Liver (tissue), 9 donors: ENCODE measurements around the gene ATP11A. TPM values are rescaled to one million over a fixed set of nuclear protein-coding genes. Genes with fewer than 3 reads are reported as not detected.

Experiments
- DNase-seq: peaks from one replicate; pipeline ENCODE4 v3.0.0-alpha.2; 2017; ENCODE audit warnings: low spot score
- H3K27ac ChIP-seq, 2 donors: one replicate each; pipeline ENCODE4 v1.7.0; 2013; ENCODE audit warnings: inconsistent platforms in 2 of 2, low read length in 2 of 2, control low read depth in 1 of 2, low read depth in 1 of 2, mild to moderate bottlenecking in 1 of 2
- H3K27me3 ChIP-seq, 4 donors: one replicate each; pipeline versions ENCODE4 v1.6.1 to v1.7.0; 2013; ENCODE audit warnings: low read length in 3 of 4, inconsistent platforms in 1 of 4, mild to moderate bottlenecking in 1 of 4, moderate library complexity in 1 of 4; ENCODE audit not compliant: control insufficient read depth in 4 of 4, insufficient read depth in 4 of 4
- H3K36me3 ChIP-seq, 4 donors: one replicate each; pipeline versions ENCODE4 v1.6.1 to v1.7.0; 2013; ENCODE audit warnings: low read length in 3 of 4, mild to moderate bottlenecking in 3 of 4, low read depth in 1 of 4, moderate library complexity in 1 of 4; ENCODE audit not compliant: control insufficient read depth in 4 of 4, insufficient read depth in 3 of 4
- H3K4me1 ChIP-seq, 4 donors: one replicate each; pipeline versions ENCODE4 v1.6.1 to v1.7.0; 2013; ENCODE audit warnings: low read length in 3 of 4, mild to moderate bottlenecking in 3 of 4, moderate library complexity in 1 of 4; ENCODE audit not compliant: control insufficient read depth in 4 of 4, insufficient read depth in 4 of 4
- H3K4me3 ChIP-seq, 3 donors: one replicate each; pipeline versions ENCODE4 v1.6.1 to v1.7.0; 2013; ENCODE audit warnings: low read length in 3 of 3, control low read depth in 1 of 3, low read depth in 1 of 3, mild to moderate bottlenecking in 1 of 3
- H3K9ac ChIP-seq, 2 donors: one replicate each; pipeline ENCODE4 v1.7.0; 2013; ENCODE audit warnings: low read length in 2 of 2, mild to moderate bottlenecking in 2 of 2, moderate library complexity in 2 of 2, control low read depth in 1 of 2, low read depth in 1 of 2
- H3K9me3 ChIP-seq, 4 donors: one replicate each; pipeline versions ENCODE4 v1.6.1 to v1.7.0; 2013; ENCODE audit warnings: low read length in 3 of 4; ENCODE audit not compliant: control insufficient read depth in 4 of 4
- CTCF ChIP-seq: fragments of 150-350 bp; IDR thresholded peaks from 2 replicates; pipeline ENCODE4 v1.5.1; 2017; ENCODE audit warnings: improper control_type of control experiment, low read depth, low read length; ENCODE audit not compliant: missing input control
- EGR1 ChIP-seq, 2 donors: IDR thresholded peaks; 2 replicates each; pipeline ENCODE4 v1.6.1; 2016 to 2018; ENCODE audit warnings: antibody characterized with exemption in 2 of 2, low read depth in 2 of 2
- FOXA1 ChIP-seq: IDR thresholded peaks from 2 replicates; pipeline ENCODE4 v1.6.1; 2016; ENCODE audit warnings: antibody characterized with exemption
- HNF4A ChIP-seq, 2 donors: conservative IDR thresholded peaks; 2 replicates each; pipeline ENCODE4 v1.6.1; 2016; ENCODE audit warnings: antibody characterized with exemption in 2 of 2, mild to moderate bottlenecking in 2 of 2
- HNF4G ChIP-seq: IDR thresholded peaks from 2 replicates; pipeline ENCODE4 v1.6.1; 2016; ENCODE audit warnings: antibody characterized with exemption
- JUND ChIP-seq, 2 donors: IDR thresholded peaks; 2 replicates each; pipeline ENCODE4 v1.6.1; 2016; ENCODE audit warnings: antibody characterized with exemption in 2 of 2
- MAX ChIP-seq: IDR thresholded peaks from 2 replicates; pipeline ENCODE4 v1.6.1; 2016; ENCODE audit warnings: antibody characterized with exemption
- NR2F2 ChIP-seq: IDR thresholded peaks from 2 replicates; pipeline ENCODE4 v1.6.1; 2016; ENCODE audit warnings: antibody characterized with exemption
- RAD21 ChIP-seq, 2 donors: IDR thresholded peaks; 2 replicates each; pipeline ENCODE4 v1.6.1; 2016; ENCODE audit warnings: antibody characterized with exemption in 2 of 2, mild to moderate bottlenecking in 2 of 2
- REST ChIP-seq: IDR thresholded peaks from 2 replicates; pipeline ENCODE4 v1.6.1; 2016; ENCODE audit warnings: antibody characterized with exemption, mild to moderate bottlenecking
- SP1 ChIP-seq: IDR thresholded peaks from 2 replicates; pipeline ENCODE4 v1.6.1; 2018; ENCODE audit warnings: antibody characterized with exemption, mild to moderate bottlenecking
- TAF1 ChIP-seq: conservative IDR thresholded peaks from 2 replicates; pipeline ENCODE4 v1.6.1; 2016; ENCODE audit warnings: antibody characterized with exemption, mild to moderate bottlenecking
- YY1 ChIP-seq: IDR thresholded peaks from 2 replicates; pipeline ENCODE4 v1.6.1; 2016; ENCODE audit warnings: antibody characterized with exemption, mild to moderate bottlenecking
- whole genome bisulfite sequencing: extraction: QIAGEN DNeasy Blood & Tissue Kit; methylation state at CpG from one replicate; pipeline ENCODE4 v1.1.7; 2013; 5-methylcytosine and 5-hydroxymethylcytosine counted together
- polyA plus RNA-seq, 2 donors: library from polyadenylated mRNA; stranded (reverse) in 1 of 2; unstranded in 1 of 2; fragments of 200-250 nt in 1 of 2; fragments of >200 nt in 1 of 2; fragmentation: Nextera tagmentation in 1 of 2; extraction: Ambion mirVana in 1 of 2; gene quantifications; one replicate each; pipeline versions ENCODE4 v1.2.1 to v1.2.3, GENCODE V29; 2013 to 2015
- total RNA-seq, 2 donors: library from RNA; depleted of rRNA; stranded (reverse); fragments of >200 nt; gene quantifications; one replicate each; pipeline ENCODE4 v1.2.3, GENCODE V29; 2014
- TF ChIP-seq, protein P1 (sequence below): IDR thresholded peaks from 2 replicates; pipeline ENCODE4 v1.6.1; 2016; ENCODE audit warnings: antibody characterized with exemption
- donor health status: healthy.
- donor health status: healthy.
- donor health status: healthy.
- donor health status: healthy.
- donor health status: healthy.

ATP11A gene
- total and polyA plus RNA-seq, 4 donors = 8.7 to 27.9 (median 13.8) TPM

DNA sequence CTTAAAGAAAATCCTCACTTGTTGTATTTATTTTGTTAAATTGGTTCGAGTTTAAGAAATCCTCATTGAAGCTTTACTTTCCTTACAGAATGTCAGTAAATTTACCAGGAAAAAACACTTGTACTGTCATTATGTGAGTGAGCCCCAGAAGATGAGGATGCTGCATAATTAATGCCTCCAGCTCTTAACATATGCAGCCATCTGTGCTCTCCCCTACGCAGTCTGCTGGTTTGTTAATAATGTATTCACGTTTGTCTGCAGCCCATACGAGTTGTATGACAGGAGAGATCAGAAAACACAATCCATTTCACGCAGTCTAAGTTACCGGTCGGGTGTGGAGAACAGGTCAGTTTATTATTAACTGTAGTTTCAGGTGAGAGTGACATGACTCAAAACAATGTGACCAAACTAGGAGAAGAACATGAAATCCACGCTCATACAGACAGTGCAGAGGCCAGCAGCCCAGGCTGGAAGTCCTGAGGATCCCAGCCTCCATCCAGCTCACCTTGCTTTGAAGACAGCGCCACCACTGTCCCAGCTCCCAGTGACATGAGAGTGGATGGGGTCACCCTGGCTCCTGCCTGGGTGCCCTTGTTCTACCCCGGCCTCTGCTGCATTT is 19.8 kb upstream of the ATP11A start:
- Histone ChIP-seq H3K9me3 (no peaks in the 10 kb centered on the region), H3K27ac (no peak overlapping the region), H3K36me3 (no peaks in the 10 kb centered on the region), H3K4me3 (no peak overlapping the region), H3K4me1 (no peaks in the 10 kb centered on the region), H3K27me3 (no peaks in the 10 kb centered on the region), H3K9ac (no peak overlapping the region)
- TF ChIP-seq CTCF (no peak), TAF1 (no peak), MAX (no peak), RAD21 (IDR thresholded peaks at IDR 0.05) (no peak), EGR1 (IDR thresholded peaks at IDR 0.05; ENCODE audit: low read depth in 2 of 2) (no peak), JUND (IDR thresholded peaks at IDR 0.05) (no peak), FOXA1 (no peak), HNF4G (no peak)
- TF ChIP-seq, protein P1, sequence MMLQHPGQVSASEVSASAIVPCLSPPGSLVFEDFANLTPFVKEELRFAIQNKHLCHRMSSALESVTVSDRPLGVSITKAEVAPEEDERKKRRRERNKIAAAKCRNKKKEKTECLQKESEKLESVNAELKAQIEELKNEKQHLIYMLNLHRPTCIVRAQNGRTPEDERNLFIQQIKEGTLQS = no peak
- WGBS = 78% methylated on average over 10 of the region's 10 CpGs
- DNase-seq = no peak

- TF ChIP-seq HNF4G (no peak), NR2F2 (no peak), RAD21 (IDR thresholded peaks at IDR 0.05) (no peak), HNF4A (conservative IDR thresholded peaks at IDR 0.05) (no peak), REST (no peak), YY1 (no peak), SP1 (no peak), EGR1 (IDR thresholded peaks at IDR 0.05; ENCODE audit: low read depth in 2 of 2) (no peak), FOXA1 (no peak), CTCF (no peak)
- TF ChIP-seq, protein P1 = no peak
- no peak overlapping the region for H3K4me3 ChIP-seq
- WGBS = 61% methylated on average over 9 of the region's 9 CpGs
- H3K36me3 ChIP-seq = no peaks in the 10 kb centered on the region
- no peak overlapping the region for H3K9ac ChIP-seq
- H3K9me3 ChIP-seq = no peaks in the 10 kb centered on the region
- no peaks in the 10 kb centered on the region for H3K27me3 ChIP-seq
- no peak overlapping the region for H3K27ac ChIP-seq
- H3K4me1 ChIP-seq = no peaks in the 10 kb centered on the region
- no peak for DNase-seq
Observed at GRCh38 chr13:112670864-112671263, 19.0 kb upstream of the ATP11A start.
